AG04449 (cell line): ENCODE data around the gene SIX5.

Experiments used
- CTCF ChIA-PET: fragments of 350-600 bp; formaldehyde crosslinking; extraction: SDS; loops from one replicate; lab custom pipeline; 2021; ENCODE audit warnings: antibody characterized with exemption; lab: Yijun Ruan, JAX
- POLR2A ChIA-PET: fragments of 400-600, 350-600 bp; formaldehyde crosslinking; extraction: SDS; loops from one replicate; lab custom pipeline; 2020; ENCODE audit warnings: antibody characterized with exemption, inconsistent platforms; lab: Yijun Ruan, JAX
- DNase-seq: peaks from one replicate; pipeline ENCODE4 v3.0.0-alpha.2; 2010; ENCODE audit warnings: low read depth, low spot score
- H3K4me3 ChIP-seq: 2 replicates; pipeline ENCODE4 v1.5.1; 2011; ENCODE audit warnings: low read depth, mild to moderate bottlenecking, control low read depth, low read length
- TF ChIP-seq, protein P1 (sequence below): IDR thresholded peaks from one replicate; pipeline ENCODE4 v1.5.1; 2011; ENCODE audit warnings: mild to moderate bottlenecking, moderate library complexity, low read length, control low read depth, inconsistent platforms; ENCODE audit not compliant: insufficient read depth; ENCODE audit errors: missing control alignments

Gene SIX5

DNA sequence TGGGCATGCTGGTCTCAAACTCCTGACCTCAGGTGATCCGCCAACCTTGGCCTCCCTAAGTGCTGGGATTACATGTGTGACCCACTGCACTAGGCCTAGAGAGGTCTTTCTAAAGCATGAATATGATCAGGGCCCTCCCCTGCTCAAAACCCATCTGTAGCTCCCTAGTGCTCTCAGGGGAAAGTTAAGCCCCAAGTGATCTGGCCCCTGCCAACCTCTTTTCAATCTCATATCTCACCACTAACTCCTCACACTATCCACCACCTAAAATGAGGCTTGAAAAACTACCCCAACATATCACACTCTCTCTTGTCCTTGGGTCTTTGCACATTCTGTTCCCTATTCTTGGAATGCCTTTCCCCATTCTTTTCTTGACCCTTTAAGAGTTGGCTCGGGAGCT lies 25.6 kb upstream of the SIX5 start:
- TF ChIP-seq, protein P1, sequence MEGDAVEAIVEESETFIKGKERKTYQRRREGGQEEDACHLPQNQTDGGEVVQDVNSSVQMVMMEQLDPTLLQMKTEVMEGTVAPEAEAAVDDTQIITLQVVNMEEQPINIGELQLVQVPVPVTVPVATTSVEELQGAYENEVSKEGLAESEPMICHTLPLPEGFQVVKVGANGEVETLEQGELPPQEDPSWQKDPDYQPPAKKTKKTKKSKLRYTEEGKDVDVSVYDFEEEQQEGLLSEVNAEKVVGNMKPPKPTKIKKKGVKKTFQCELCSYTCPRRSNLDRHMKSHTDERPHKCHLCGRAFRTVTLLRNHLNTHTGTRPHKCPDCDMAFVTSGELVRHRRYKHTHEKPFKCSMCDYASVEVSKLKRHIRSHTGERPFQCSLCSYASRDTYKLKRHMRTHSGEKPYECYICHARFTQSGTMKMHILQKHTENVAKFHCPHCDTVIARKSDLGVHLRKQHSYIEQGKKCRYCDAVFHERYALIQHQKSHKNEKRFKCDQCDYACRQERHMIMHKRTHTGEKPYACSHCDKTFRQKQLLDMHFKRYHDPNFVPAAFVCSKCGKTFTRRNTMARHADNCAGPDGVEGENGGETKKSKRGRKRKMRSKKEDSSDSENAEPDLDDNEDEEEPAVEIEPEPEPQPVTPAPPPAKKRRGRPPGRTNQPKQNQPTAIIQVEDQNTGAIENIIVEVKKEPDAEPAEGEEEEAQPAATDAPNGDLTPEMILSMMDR, result no peak
- DNase-seq, result no peak
- CTCF ChIA-PET, result interaction anchor here (0.9 to 4.8 kb wide), 4 partner anchors 12 to 26 kb away, joined by 3 to 36 read pairs (median 6); partner anchors contain the start of gene SIX5
- POLR2A ChIA-PET, result no interaction called here
- H3K4me3 ChIP-seq, result no peak overlapping the region

DNA sequence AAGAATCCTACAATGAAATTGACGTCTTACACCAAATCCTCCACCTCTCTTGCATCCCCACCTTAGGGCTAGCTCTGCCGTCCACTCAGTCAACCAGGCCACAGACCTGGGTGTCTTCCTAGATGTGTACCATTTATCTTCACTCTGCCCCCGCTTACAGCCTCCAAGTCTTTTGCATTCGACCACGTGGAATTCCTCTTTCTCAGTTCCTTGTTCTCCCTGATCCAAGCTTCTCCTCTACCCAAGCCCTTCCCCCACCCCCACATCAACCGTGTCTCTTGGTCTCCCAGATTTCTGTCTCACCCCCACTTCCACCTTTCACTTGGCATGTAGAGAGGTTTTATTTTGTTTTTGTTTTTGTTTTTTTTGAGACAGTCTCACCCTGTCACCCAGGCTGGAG lies 24.8 kb upstream of the SIX5 start:
- DNase-seq, result no peak
- ChIA-PET POLR2A (interaction anchor here (1.9 kb wide), 1 partner anchor 11 kb away, joined by 12 read pairs; the partner anchor contains the start of gene DMPK), CTCF (interaction anchor here (1.5 to 4.8 kb wide), 3 partner anchors 11 to 24 kb away, joined by 7 to 36 read pairs (median 17); partner anchors contain the start of genes DMPK and SIX5)
- no peak overlapping the region for H3K4me3 ChIP-seq
- TF ChIP-seq, protein P1, result no peak

DNA sequence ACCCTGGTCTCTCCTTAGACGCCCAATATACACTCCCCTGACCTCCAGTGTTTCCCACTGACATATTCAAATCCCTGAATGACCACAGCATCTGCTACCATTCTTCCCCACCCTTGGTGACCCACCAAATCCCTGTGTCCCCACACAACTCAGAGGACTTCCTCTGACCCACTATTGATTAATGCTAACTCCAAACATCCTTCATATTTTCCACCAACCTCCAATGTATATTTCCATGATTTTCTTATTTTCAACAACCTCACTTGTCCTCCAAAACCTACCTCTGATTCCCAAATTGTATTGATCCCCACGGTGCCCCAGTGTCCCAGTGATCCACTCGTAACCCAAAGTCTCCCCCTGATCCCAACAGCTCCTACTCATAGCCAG lies 24.1 kb upstream of the SIX5 start:
- POLR2A ChIA-PET, result interaction anchor here (0.6 to 1.9 kb wide), 5 partner anchors 10 to 38 kb away, joined by 3 to 22 read pairs (median 4); partner anchors contain the start of genes DMPK and SIX5
- CTCF ChIA-PET, result interaction anchor here (1.0 to 4.8 kb wide), 4 partner anchors 9 to 24 kb away, joined by 3 to 36 read pairs (median 12); partner anchors contain the start of genes DMPK and SIX5

DNA sequence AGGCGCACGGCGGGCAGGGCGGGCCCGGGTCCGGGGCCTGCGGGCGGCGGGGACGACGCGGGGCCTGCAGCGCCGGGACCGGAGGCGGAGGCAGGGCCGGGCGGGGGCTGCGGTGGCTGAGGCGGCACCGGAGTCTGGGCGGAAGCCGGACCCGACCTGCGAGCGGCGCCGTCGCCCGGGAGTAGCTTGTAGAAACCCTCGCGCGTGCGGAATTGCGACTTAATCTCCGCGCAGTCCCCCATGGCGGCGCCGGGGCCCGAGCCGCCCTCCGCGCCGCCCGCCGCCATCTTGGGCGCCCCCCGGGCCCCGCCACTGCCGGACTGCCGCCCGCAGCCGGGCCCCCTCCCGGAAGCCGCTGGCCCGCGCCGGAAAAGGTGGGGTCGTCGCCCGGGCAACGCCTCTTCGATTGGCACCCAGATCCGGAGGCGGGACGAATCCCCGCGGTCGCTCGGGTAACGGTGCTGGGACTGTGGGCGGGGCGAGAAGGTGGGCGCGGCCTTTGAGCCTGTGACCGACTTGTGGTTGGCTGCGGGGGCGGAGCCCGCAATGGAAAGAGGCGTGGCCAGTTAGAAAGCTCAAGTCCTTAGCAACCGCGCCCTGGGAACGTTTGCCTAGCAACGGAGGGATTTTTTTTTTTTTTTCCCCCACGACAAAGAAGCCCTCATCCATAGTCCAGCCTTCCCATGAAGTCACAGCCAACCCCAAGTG lies 23.6 kb upstream of the SIX5 start, which contains the start of gene DMWD:
Gene DMWD, minus strand, starts transcription at position 376 of the 708 bp plus-strand sequence. Its CDS starts 89 bp downstream, at position 287.
- H3K4me3 ChIP-seq, result peak within 1 kb of the TSS; percentile 89
- ChIA-PET POLR2A (interaction anchor here (0.6 to 1.9 kb wide), 5 partner anchors 10 to 38 kb away, joined by 3 to 22 read pairs (median 4); partner anchors contain the start of genes DMPK and SIX5), CTCF (interaction anchor here (0.6 to 4.8 kb wide), 5 partner anchors 8 to 101 kb away, joined by 3 to 36 read pairs (median 7); partner anchors contain the start of genes DMPK, SIX5 and SNRPD2)
- TF ChIP-seq, protein P1, result no peak
- DNase-seq, result peak; percentile 88

More for the DNA sequence above, 24.1 kb upstream of the SIX5 start:
- DNase-seq, result no peak
- TF ChIP-seq, protein P1, result no peak
- H3K4me3 ChIP-seq, result peak overlapping the region; percentile 42

DNA sequence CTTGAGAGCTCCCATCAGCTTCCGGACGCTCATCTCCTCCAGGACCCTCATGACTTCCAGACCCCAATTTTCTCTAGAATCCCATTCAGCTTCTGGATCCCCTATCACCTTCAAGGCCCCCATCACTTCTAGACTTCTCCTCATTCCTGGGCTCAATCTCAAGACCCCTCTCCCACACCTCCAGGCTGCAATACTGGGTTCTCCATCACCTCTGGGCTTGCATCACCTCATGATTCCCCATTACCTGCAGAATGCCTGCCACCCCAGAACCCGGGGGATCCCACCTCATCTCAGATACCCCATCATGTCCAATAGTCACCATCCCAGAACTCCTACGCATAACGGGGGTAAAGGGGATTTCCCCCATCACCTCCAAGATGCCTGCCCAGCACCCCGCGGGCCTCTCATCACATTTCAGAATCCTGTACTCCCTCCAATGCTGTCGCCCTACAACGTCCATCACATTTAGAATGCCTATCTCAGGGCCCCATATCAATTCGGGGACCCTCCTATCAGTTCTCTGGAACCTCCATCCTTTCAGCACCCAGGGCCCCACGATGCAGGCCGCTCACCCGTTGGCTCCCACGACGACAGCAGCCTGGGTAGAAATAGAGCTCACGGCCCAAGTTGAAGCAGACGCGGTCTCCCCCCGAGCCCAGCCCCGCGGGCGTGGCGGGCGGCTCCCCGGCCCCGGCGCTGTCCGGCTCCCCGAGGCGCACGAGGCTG lies 22.9 kb upstream of the SIX5 start:
- H3K4me3 ChIP-seq, result peak overlapping the region; percentile 89
- CTCF ChIA-PET, result interaction anchor here (1.5 to 4.8 kb wide), 4 partner anchors 8 to 25 kb away, joined by 7 to 36 read pairs (median 18); partner anchors contain the start of genes DMPK and SIX5
- no peak for DNase-seq
- TF ChIP-seq, protein P1, result no peak
- POLR2A ChIA-PET, result interaction anchor here (0.7 to 1.9 kb wide), 4 partner anchors 9 to 37 kb away, joined by 3 to 22 read pairs (median 8); partner anchors contain the start of genes DMPK and SIX5
